ENCODE measurements around the gene ZBTB5. TPM values are rescaled to one million over a fixed set of nuclear protein-coding genes. Genes with fewer than 3 reads are reported as not detected.

ZBTB5 gene
- total and polyA plus RNA-seq, 2 of the 13 experiments (the other 11 are each of a cell fraction or from before 2014, with no cell fraction given): 12.5 to 20.5 TPM

- no peak overlapping the region for H3K4me3 ChIP-seq (replicated peaks in 1 of 3; ENCODE audit: insufficient read depth in 1 of 3, low read depth in 2 of 3, low read length in 3 of 3)
- ChIA-PET CTCF (ENCODE audit: low intra/inter-chr PET ratio, low total read pairs) (no interaction called here), POLR2A (interaction anchor here (1.4 kb wide), 1 partner anchor 96 kb away, joined by 4 read pairs; the partner anchor contains the start of gene TOMM5)
- no peaks in the 10 kb centered on the region for H3K9me3 ChIP-seq (ENCODE audit: low read length)
- no peak overlapping the region for H3K9ac ChIP-seq (ENCODE audit: insufficient read depth, low read depth, low read length)
- H3K79me2 ChIP-seq (ENCODE audit: insufficient read depth, low read length): no peaks in the 10 kb centered on the region
- in situ Hi-C loops (cut with HindIII; ENCODE audit: extremely low pct_ligation_motif_present, low pct_unique_long_range_greater_than_20kb): loop anchor here (25.0 kb wide), 3 partner anchors 241 to 866 kb away; partner anchors contain the start of gene SLC25A51
- no peak overlapping the region for H2AFZ ChIP-seq (ENCODE audit: low read length)
- ATAC-seq (no peak), FAIRE-seq (no peak), DNase-seq (ENCODE audit: low spot score) (no peak)
- WGBS (ENCODE audit: low lambda C conversion rate): 49% methylated on average over 4 of the region's 4 CpGs
- H4K20me1 ChIP-seq (ENCODE audit: insufficient read depth, low read length): no peaks in the 10 kb centered on the region
- intact Hi-C loops (cut with micrococcal nuclease; ENCODE audit: unreplicated experiment): no loop called here
- no peak overlapping the region for H3K27ac ChIP-seq (ENCODE audit: extremely low read length, insufficient read depth, low read length)
- H3K4me1 ChIP-seq (ENCODE audit: insufficient read depth, low read length): peaks cover 22% of the 10 kb centered on the region
- TF ChIP-seq HOXD1 (CRISPR knock-in tag; IDR thresholded peaks at IDR 0.05): no peak
- no peak for TF ChIP-seq TBX2 (CRISPR knock-in tag; IDR thresholded peaks at IDR 0.05; ENCODE audit: borderline replicate concordance)
- TF ChIP-seq ZNF205 (CRISPR knock-in tag; IDR thresholded peaks at IDR 0.05): no peak
- no peak for TF ChIP-seq ZNF703 (CRISPR knock-in tag; IDR thresholded peaks at IDR 0.05; ENCODE audit: borderline replicate concordance)
- TF ChIP-seq ZNF572 (CRISPR knock-in tag; IDR thresholded peaks at IDR 0.05): no peak
- no TSS peak for BruUV-seq (replicated peaks)
- H3K27me3 ChIP-seq (ENCODE audit: control insufficient read depth in 1 of 2, insufficient read depth in 2 of 2, low read length in 2 of 2): no peaks in the 10 kb centered on the region
- peaks cover 26 to 84% of the 10 kb centered on the region in 2 experiments for H3K36me3 ChIP-seq (replicated peaks in 1 of 2; ENCODE audit: control insufficient read depth in 1 of 2, insufficient read depth in 2 of 2, low read length in 2 of 2)
- no peak overlapping the region for H3K4me2 ChIP-seq (ENCODE audit: low read depth, low read length)
Measured at GRCh38 chr9:37496020-37496419, 30.8 kb upstream of the ZBTB5 start.

DNA sequence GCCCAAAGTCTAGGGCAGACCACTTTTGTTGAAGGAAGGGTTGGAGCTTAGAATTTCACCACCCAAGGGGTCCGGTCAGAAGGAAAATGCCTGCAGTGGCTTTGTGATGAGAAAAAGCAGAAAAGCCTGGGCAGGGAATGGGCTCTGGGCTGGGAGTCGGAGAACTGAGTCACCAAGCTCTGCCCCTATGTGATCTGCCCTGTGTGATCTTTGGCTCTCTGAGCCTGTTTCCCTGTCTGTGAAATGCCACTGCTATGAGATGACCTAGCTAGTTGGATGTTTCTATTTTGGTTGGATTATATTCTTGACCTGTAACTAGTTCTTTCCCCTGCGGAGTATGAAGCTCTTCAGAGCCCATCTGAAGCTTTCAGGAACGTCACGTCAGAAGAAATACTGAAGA lies 30.3 kb upstream of the ZBTB5 start:
- Histone ChIP-seq H3K79me2 (ENCODE audit: insufficient read depth, low read length) (no peaks in the 10 kb centered on the region), H3K4me3 (replicated peaks in 1 of 3; ENCODE audit: insufficient read depth in 1 of 3, low read depth in 2 of 3, low read length in 3 of 3) (no peak overlapping the region), H3K27ac (ENCODE audit: extremely low read length, insufficient read depth, low read length) (no peak overlapping the region), H3K4me2 (ENCODE audit: low read depth, low read length) (no peak overlapping the region), H3K9me3 (ENCODE audit: low read length) (no peaks in the 10 kb centered on the region), H3K9ac (ENCODE audit: insufficient read depth, low read depth, low read length) (no peak overlapping the region), H4K20me1 (ENCODE audit: insufficient read depth, low read length) (no peaks in the 10 kb centered on the region), H3K36me3 (replicated peaks in 1 of 2; ENCODE audit: control insufficient read depth in 1 of 2, insufficient read depth in 2 of 2, low read length in 2 of 2) (peaks cover 27 to 84% of the 10 kb centered on the region in 2 experiments), H2AFZ (ENCODE audit: low read length) (no peak overlapping the region), H3K4me1 (ENCODE audit: insufficient read depth, low read length) (peaks cover 17% of the 10 kb centered on the region), H3K27me3 (ENCODE audit: control insufficient read depth in 1 of 2, insufficient read depth in 2 of 2, low read length in 2 of 2) (no peaks in the 10 kb centered on the region)
- ChIA-PET POLR2A (interaction anchor here (0.7 to 1.4 kb wide), 2 partner anchors 10 to 97 kb away, joined by 3 to 4 read pairs; partner anchors contain the start of genes POLR1E and TOMM5), CTCF (ENCODE audit: low intra/inter-chr PET ratio, low total read pairs) (no interaction called here)
- BruUV-seq (replicated peaks): no TSS peak
- ATAC-seq (no peak), FAIRE-seq (no peak), DNase-seq (ENCODE audit: low spot score) (no peak)
- 97% methylated on average over 5 of the region's 5 CpGs for WGBS (ENCODE audit: low lambda C conversion rate)
- in situ Hi-C loops (cut with HindIII; ENCODE audit: extremely low pct_ligation_motif_present, low pct_unique_long_range_greater_than_20kb) (loop anchor here (25.0 kb wide), 3 partner anchors 242 to 867 kb away; partner anchors contain the start of gene SLC25A51), intact Hi-C loops (cut with micrococcal nuclease; ENCODE audit: unreplicated experiment) (no loop called here)
- TF ChIP-seq ZNF724P (CRISPR knock-in tag; IDR thresholded peaks at IDR 0.05; ENCODE audit: borderline replicate concordance) (no peak), PHB2 (IDR thresholded peaks at IDR 0.05; ENCODE audit: partially characterized antibody) (no peak), E2F5 (CRISPR knock-in tag; conservative IDR thresholded peaks at IDR 0.05) (no peak), ZNF816 (CRISPR knock-in tag; IDR thresholded peaks at IDR 0.05; ENCODE audit: borderline replicate concordance) (no peak), POLR2G (IDR thresholded peaks at IDR 0.05; ENCODE audit: low read depth, low read length) (no peak), ZBTB49 (CRISPR knock-in tag; IDR thresholded peaks at IDR 0.05; ENCODE audit: borderline replicate concordance) (no peak), ZNF850 (CRISPR knock-in tag; conservative IDR thresholded peaks at IDR 0.05) (no peak), KLF12 (CRISPR knock-in tag; IDR thresholded peaks at IDR 0.05; ENCODE audit: borderline replicate concordance) (no peak)
- TF ChIP-seq, protein P1, sequence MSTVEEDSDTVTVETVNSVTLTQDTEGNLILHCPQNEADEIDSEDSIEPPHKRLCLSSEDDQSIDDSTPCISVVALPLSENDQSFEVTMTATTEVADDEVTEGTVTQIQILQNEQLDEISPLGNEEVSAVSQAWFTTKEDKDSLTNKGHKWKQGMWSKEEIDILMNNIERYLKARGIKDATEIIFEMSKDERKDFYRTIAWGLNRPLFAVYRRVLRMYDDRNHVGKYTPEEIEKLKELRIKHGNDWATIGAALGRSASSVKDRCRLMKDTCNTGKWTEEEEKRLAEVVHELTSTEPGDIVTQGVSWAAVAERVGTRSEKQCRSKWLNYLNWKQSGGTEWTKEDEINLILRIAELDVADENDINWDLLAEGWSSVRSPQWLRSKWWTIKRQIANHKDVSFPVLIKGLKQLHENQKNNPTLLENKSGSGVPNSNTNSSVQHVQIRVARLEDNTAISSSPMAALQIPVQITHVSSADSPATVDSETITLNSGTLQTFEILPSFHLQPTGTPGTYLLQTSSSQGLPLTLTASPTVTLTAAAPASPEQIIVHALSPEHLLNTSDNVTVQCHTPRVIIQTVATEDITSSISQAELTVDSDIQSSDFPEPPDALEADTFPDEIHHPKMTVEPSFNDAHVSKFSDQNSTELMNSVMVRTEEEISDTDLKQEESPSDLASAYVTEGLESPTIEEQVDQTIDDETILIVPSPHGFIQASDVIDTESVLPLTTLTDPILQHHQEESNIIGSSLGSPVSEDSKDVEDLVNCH (CRISPR knock-in tag; IDR thresholded peaks at IDR 0.05): no peak

Measured in HepG2 (cell line).